ENCODE measurements around the gene MZT2B. TPM values are rescaled to one million over a fixed set of nuclear protein-coding genes. Genes with fewer than 3 reads are reported as not detected.
"Not testable (repeated sequence)": the region's sequence is repeated elsewhere in the genome, so short reads cannot be mapped to it uniquely, and the experiment has no call there.

MZT2B gene
- total RNA-seq, 1 experiment from 2014 or later: 198 TPM

DNA sequence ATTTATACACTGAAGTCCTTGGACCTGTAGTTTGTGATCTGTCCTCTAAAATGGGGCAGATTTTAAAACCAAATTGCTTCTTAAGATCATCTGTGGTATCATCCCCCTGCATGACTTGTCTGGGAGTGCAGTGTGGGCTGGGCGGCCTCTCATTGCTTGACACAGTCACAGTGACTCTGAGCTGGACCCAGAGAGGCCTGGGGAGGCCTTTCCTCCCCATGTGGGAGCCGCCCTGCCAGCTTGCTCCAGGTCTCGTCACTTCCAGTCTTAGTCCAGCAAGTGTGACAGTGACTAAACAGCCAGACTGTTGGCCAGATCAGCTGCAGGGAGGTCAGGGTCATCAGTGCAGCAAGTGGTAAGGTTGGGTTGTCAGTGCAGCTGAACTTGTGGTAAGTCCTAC lies 21.1 kb downstream of the MZT2B start:
- H3K14ac ChIP-seq (ENCODE audit: insufficient read depth, low read length); H3K4me1 Mint-ChIP-seq; H2BK20ac ChIP-seq (ENCODE audit: low read depth, low read length, poor library complexity, severe bottlenecking); H2BK120ac ChIP-seq (ENCODE audit: low read depth, low read length, poor library complexity, severe bottlenecking); H3K79me2 ChIP-seq (ENCODE audit: insufficient read depth, low read length); H2BK12ac ChIP-seq (ENCODE audit: insufficient read length, low read depth, low read length); H3K56ac ChIP-seq (ENCODE audit: insufficient read length, low read depth, low read length); H4K91ac ChIP-seq (ENCODE audit: insufficient read length, low read depth, low read length); H3K4ac ChIP-seq (ENCODE audit: low read depth, low read length); H3K27ac ChIP-seq (ENCODE audit: insufficient read length, low read depth, low read length); H3K36me3 Mint-ChIP-seq (ENCODE audit: insufficient read depth in 1 of 3, low read depth in 3 of 3); H2BK5ac ChIP-seq (ENCODE audit: insufficient read length, low read length); H3K9me3 ChIP-seq (ENCODE audit: control insufficient read depth, low read depth, low read length); H3K9ac ChIP-seq (ENCODE audit: extremely low read depth, insufficient read length, low read length); H3K4me1 ChIP-seq (ENCODE audit: insufficient read depth, low read length); H3K23ac ChIP-seq (ENCODE audit: insufficient read length, low read depth, low read length); H2BK15ac ChIP-seq (ENCODE audit: low read depth, low read length); H3T11ph ChIP-seq (ENCODE audit: low read length); H4K5ac ChIP-seq (ENCODE audit: insufficient read length, low read depth, low read length); H3K4me3 Mint-ChIP-seq; H2AK5ac ChIP-seq (ENCODE audit: insufficient read length, low read length); DNase-seq; H3K23me2 ChIP-seq (ENCODE audit: insufficient read length, low read depth, low read length, poor library complexity, severe bottlenecking); H4K8ac ChIP-seq (replicated peaks; ENCODE audit: insufficient read length, low read depth, low read length); H3K27ac Mint-ChIP-seq; H3K4me2 ChIP-seq (ENCODE audit: insufficient read depth, insufficient read length, low read length); H4K20me1 ChIP-seq (ENCODE audit: control insufficient read depth, insufficient read depth, insufficient read length); H3K79me1 ChIP-seq (ENCODE audit: insufficient read depth, low read depth, low read length, poor library complexity, severe bottlenecking); H3K27me3 ChIP-seq (ENCODE audit: insufficient read depth, low read length); H3K9me3 Mint-ChIP-seq; H3K27me3 Mint-ChIP-seq (ENCODE audit: low read depth); H3K18ac ChIP-seq (ENCODE audit: insufficient read length, low read depth, low read length); H2AFZ ChIP-seq (ENCODE audit: low read length): not testable (repeated sequence)
- no CpG with 5 or more reads among the region's 3 CpGs for WGBS (ENCODE audit: extremely low coverage, insufficient read length, low lambda C conversion rate)

DNA sequence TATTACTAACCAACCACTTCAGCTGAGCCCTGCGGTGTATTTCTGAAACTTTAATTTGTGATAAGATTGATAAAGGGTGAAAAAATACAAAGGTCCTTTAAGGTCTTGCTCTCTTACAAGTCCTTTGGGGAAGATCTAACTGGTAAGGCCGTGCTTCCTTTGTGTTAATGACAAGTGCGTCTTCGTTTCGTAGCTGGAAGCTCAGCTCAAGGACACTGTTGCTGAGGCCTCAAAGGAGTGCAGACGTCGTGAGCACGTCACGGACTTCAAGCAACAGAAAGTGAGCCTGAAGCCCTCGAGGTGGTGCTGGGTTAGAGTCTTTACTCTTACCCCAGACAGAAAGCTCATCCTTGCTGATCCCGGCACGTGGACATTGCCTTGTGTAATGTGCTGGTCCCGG lies 25.0 kb downstream of the MZT2B start:
- not testable (repeated sequence) for H3K9me3 ChIP-seq (ENCODE audit: control insufficient read depth, low read depth, low read length); H3K79me1 ChIP-seq (ENCODE audit: insufficient read depth, low read depth, low read length, poor library complexity, severe bottlenecking); H4K91ac ChIP-seq (ENCODE audit: insufficient read length, low read depth, low read length); H3K79me2 ChIP-seq (ENCODE audit: insufficient read depth, low read length); H2BK5ac ChIP-seq (ENCODE audit: insufficient read length, low read length); H3K4ac ChIP-seq (ENCODE audit: low read depth, low read length); H2AFZ ChIP-seq (ENCODE audit: low read length); H3K9ac ChIP-seq (ENCODE audit: extremely low read depth, insufficient read length, low read length); H2BK15ac ChIP-seq (ENCODE audit: low read depth, low read length); H4K8ac ChIP-seq (replicated peaks; ENCODE audit: insufficient read length, low read depth, low read length); H3K4me1 Mint-ChIP-seq; H3K4me3 Mint-ChIP-seq; H3K9me3 Mint-ChIP-seq; H3K23ac ChIP-seq (ENCODE audit: insufficient read length, low read depth, low read length); H3K14ac ChIP-seq (ENCODE audit: insufficient read depth, low read length); H2AK5ac ChIP-seq (ENCODE audit: insufficient read length, low read length); H4K20me1 ChIP-seq (ENCODE audit: control insufficient read depth, insufficient read depth, insufficient read length); H4K5ac ChIP-seq (ENCODE audit: insufficient read length, low read depth, low read length); H3K4me2 ChIP-seq (ENCODE audit: insufficient read depth, insufficient read length, low read length); DNase-seq; H3K27ac Mint-ChIP-seq; H2BK12ac ChIP-seq (ENCODE audit: insufficient read length, low read depth, low read length); H3K23me2 ChIP-seq (ENCODE audit: insufficient read length, low read depth, low read length, poor library complexity, severe bottlenecking); H2BK120ac ChIP-seq (ENCODE audit: low read depth, low read length, poor library complexity, severe bottlenecking); H3K27me3 ChIP-seq (ENCODE audit: insufficient read depth, low read length); H2BK20ac ChIP-seq (ENCODE audit: low read depth, low read length, poor library complexity, severe bottlenecking); H3K56ac ChIP-seq (ENCODE audit: insufficient read length, low read depth, low read length); H3K18ac ChIP-seq (ENCODE audit: insufficient read length, low read depth, low read length); H3T11ph ChIP-seq (ENCODE audit: low read length); H3K27ac ChIP-seq (ENCODE audit: insufficient read length, low read depth, low read length); H3K4me1 ChIP-seq (ENCODE audit: insufficient read depth, low read length); H3K36me3 Mint-ChIP-seq (ENCODE audit: insufficient read depth in 1 of 3, low read depth in 3 of 3)
- no CpG with 5 or more reads among the region's 13 CpGs for WGBS (ENCODE audit: extremely low coverage, insufficient read length, low lambda C conversion rate)
- H3K27me3 Mint-ChIP-seq (ENCODE audit: low read depth): peaks cover 19% of the 10 kb centered on the region

Measured in H9 (cell line).